Stimulated activated naive CD8-positive, alpha-beta T cell treated with anti-CD3 and anti-CD28 coated beads, Interleukin-15, amount 100 ng/mL, for 72 hours (primary cell): ENCODE data around the gene BRINP1.

Experiments used
- ATAC-seq: fragments of 150-1000 bp; cut with Tn5 transposase; 2 replicates; pipeline ENCODE4 v1.10.0; 2021; ENCODE audit warnings: mild to moderate bottlenecking, moderate library complexity
- DNase-seq, 2 donors: peaks; one replicate each; pipeline ENCODE4 v3.0.0; 2021 to 2022
- H3K27ac Mint-ChIP-seq, 2 donors: one replicate each; pipeline ENCODE4 v1.8.0; 2022; ENCODE audit warnings: mild to moderate bottlenecking in 2 of 2, mixed read lengths in 2 of 2, moderate library complexity in 2 of 2
- H3K27me3 Mint-ChIP-seq: one replicate; pipeline ENCODE4 v1.8.0; 2022; ENCODE audit warnings: mixed read lengths
- H3K4me1 Mint-ChIP-seq: one replicate; pipeline ENCODE4 v1.8.0; 2022; ENCODE audit warnings: mild to moderate bottlenecking, mixed read lengths
- H3K4me3 Mint-ChIP-seq, 2 donors: one replicate each; pipeline ENCODE4 v1.8.0; 2022; ENCODE audit warnings: mild to moderate bottlenecking in 2 of 2, mixed read lengths in 2 of 2, moderate library complexity in 1 of 2
- H3K9me3 Mint-ChIP-seq, 2 donors: one replicate each; pipeline ENCODE4 v1.8.0; 2022; ENCODE audit warnings: mixed read lengths in 2 of 2

BRINP1 gene

DNA sequence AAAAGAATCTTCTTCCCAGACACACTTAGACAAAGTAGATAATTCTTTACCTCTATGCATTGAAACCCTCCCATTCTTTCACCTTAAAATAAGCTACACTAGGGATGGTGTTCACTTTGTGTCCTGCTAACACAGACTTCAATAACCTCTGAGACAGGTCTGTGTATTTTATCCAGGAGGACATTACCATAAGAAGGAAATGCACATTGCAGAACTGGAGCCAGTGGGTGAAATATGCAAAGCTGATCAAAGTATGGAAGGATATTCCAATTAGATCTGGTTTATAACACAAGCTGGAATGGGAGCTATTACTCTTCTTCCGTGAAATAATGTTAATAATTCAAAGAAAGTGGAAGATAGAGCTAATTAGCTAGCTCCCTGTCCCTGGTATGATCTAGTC, 204.1 kb downstream of the BRINP1 start:
- no peak overlapping the region for H3K27ac Mint-ChIP-seq
- no peaks in the 10 kb centered on the region for H3K4me1 Mint-ChIP-seq
- peaks cover 7% of the 10 kb centered on the region for H3K27me3 Mint-ChIP-seq
- ATAC-seq: no peak
- no peak for DNase-seq
- H3K9me3 Mint-ChIP-seq: peaks cover 0 to 9% of the 10 kb centered on the region in 2 donors
- H3K4me3 Mint-ChIP-seq: no peak overlapping the region

DNA sequence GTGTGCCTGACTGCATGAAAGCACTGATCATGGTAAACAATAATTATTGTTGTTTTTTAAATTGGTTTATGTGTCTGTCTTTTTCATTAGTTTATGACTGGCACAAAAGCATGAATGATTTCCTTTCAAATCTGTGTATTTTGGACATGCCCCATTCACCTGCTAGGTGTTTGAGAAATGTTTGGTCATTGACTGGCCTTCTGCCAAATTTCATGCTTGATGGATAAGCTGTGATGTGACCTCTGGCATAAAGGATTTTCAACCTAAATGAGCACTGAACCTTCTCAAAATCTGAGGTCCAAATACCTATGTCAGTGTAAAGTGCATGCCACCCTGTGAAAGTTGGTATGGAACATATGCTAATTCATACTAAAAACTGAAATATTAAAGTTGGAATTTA, 204.5 kb downstream of the BRINP1 start:
- Mint-ChIP-seq H3K9me3 (peaks cover 0 to 9% of the 10 kb centered on the region in 2 donors), H3K4me3 (no peak overlapping the region), H3K27me3 (peaks cover 7% of the 10 kb centered on the region), H3K27ac (no peak overlapping the region), H3K4me1 (no peaks in the 10 kb centered on the region)
- ATAC-seq (no peak), DNase-seq (no peak)

DNA sequence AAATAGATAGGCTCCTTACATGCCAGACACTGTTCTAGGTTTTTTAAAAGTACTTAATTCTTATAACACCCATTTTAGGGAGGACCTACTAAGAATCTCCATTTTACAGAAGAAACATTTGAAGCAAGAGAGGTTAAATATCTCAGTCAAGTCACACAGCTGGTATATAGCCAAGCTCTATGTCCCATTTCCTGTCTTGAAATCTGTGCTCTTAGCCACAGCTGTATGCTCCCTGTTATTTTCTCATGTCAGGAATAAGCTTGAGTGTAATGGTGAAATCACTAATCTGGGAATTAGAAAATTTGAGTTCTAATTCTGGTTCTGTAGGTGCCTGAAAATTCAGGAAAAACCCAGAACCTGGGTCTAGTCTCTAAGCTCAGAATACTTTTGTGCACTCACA, 208.7 kb downstream of the BRINP1 start:
- Mint-ChIP-seq H3K4me1 (no peaks in the 10 kb centered on the region), H3K4me3 (no peak overlapping the region), H3K9me3 (no peaks in the 10 kb centered on the region), H3K27ac (no peak overlapping the region), H3K27me3 (no peaks in the 10 kb centered on the region)
- ATAC-seq (no peak), DNase-seq (no peak)

DNA sequence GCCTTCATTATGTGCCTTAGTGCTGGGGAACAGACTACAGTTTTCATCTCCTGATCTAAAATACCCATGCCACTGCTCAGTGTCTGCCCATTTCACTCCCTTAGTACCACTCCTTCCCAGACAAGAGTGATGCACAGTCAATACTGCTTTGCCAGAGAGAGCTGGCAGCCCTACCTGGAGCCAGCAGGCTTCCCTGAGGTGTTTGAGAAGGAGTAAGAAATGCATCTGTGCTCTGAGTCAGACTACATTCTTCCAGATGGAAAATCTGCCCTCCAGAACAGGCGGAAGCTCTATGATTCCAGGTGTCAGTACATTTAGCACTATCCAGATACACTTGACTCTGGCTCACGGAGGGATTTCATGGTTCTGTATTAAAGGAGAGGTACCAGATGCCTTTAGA, 209.8 kb downstream of the BRINP1 start:
- H3K27me3 Mint-ChIP-seq: no peaks in the 10 kb centered on the region
- ATAC-seq (no peak), DNase-seq (no peak)
- peaks cover 0 to 7% of the 10 kb centered on the region in 2 donors for H3K9me3 Mint-ChIP-seq
- no peak overlapping the region for H3K27ac Mint-ChIP-seq
- H3K4me3 Mint-ChIP-seq: no peak overlapping the region
- H3K4me1 Mint-ChIP-seq: no peaks in the 10 kb centered on the region

DNA sequence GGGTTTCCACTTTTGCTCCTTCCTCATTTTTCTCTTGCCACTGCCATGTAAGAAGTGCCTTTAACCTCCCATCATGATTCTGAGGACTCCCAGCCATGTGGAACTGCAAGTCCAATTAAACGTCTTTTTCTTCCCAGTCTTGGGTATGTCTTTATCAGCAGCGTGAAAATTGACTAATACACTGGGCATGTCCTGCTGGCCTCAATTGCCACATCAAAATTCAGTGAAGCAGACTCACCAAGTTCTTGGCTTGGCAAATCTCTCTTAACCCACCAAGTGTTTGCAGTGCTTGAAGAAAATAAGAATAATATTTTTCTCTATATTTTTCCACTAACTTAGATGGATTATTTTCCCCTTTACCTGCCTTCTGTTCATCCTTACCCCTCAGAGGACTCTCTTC, 212.0 kb downstream of the BRINP1 start:
- H3K27me3 Mint-ChIP-seq: no peaks in the 10 kb centered on the region
- no peak for DNase-seq
- no peaks in the 10 kb centered on the region for H3K4me1 Mint-ChIP-seq
- H3K9me3 Mint-ChIP-seq: peaks cover 0 to 10% of the 10 kb centered on the region in 2 donors
- no peak for ATAC-seq
- H3K27ac Mint-ChIP-seq: no peak overlapping the region
- no peak overlapping the region for H3K4me3 Mint-ChIP-seq

DNA sequence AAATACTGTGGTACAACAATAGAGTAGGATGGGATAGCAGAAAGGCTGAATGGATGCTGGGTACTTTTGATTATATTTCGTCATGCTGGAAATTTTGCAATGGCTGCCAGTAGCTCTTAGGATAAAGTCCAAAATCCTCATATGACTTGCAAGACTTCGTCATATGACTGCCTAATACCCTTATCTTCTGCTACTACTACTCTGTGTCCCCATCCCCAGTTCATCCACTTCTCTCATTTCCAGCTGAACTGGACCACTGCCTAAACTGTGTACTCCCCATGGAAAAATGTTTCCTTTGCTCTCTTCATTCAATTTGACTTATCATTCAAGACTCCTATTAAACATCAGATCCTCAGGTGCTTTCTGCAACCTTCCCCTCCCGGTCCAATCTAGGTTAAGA, 212.9 kb downstream of the BRINP1 start:
- DNase-seq (no peak), ATAC-seq (no peak)
- no peak overlapping the region for H3K4me3 Mint-ChIP-seq
- H3K4me1 Mint-ChIP-seq: no peaks in the 10 kb centered on the region
- no peaks in the 10 kb centered on the region for H3K27me3 Mint-ChIP-seq
- H3K9me3 Mint-ChIP-seq: peaks cover 0 to 10% of the 10 kb centered on the region in 2 donors
- no peak overlapping the region for H3K27ac Mint-ChIP-seq

DNA sequence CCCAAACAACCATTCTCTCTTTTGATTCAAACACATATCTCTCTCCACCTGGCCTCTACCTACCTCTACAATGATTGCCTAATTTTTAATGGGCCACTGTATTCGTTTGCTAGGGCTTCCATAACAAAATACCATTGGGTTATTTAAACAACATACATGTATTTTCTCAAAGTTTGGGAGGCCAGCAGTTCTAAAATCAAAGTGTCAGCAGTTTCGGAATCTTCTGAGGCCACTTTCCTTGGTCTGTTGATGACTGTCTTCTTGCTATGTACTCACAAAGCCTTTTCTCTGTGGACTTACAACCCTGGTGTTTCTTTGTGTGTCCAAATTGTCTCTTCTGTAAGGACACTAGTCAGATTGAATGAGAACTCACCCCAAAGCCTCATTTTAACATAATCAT, 214.7 kb downstream of the BRINP1 start:
- DNase-seq (no peak), ATAC-seq (no peak)
- Mint-ChIP-seq H3K9me3 (peaks cover 0 to 10% of the 10 kb centered on the region in 2 donors), H3K27ac (no peak overlapping the region), H3K4me3 (no peak overlapping the region), H3K4me1 (no peaks in the 10 kb centered on the region), H3K27me3 (no peaks in the 10 kb centered on the region)

DNA sequence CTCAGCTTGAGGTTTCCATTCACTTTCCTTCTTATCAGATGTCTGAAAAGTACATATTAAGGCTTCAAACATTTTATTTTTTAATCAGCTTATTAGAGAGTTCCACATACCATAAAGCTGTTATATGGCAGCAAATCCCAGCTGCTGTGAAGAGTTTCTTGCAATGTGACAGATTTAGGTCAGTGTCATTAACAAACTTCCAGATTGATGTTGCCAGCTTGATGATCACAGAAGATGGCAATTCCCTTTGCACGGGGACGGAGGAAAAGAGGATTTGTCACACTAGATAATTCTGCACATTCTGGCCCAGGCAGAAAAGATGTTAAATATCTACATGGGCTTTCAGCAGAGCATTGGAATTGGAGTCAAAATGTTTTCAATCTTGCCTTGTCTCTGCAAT, 215.8 kb downstream of the BRINP1 start:
- peaks cover 0 to 10% of the 10 kb centered on the region in 2 donors for H3K9me3 Mint-ChIP-seq
- no peak for ATAC-seq

DNA sequence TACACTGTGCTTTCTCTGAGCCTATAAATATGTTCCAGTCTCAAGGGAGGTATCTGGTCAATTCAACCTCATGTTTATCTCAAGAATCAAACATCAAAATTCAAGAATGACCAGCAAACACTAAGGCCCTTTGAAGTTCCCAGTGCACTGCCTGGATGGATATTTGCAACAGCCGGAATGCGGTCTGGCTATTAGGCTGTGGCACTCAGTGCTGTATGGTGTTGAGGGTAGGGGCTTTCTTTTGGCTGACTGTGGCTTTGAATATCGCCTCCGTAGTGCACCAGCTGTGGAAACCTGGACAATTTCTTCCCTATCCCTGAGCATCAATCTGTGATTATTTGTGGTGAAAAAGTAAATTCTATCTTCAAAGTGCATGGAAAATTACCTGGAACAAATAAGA, 220.4 kb downstream of the BRINP1 start:
- no peaks in the 10 kb centered on the region for H3K27me3 Mint-ChIP-seq
- no peaks in the 10 kb centered on the region for H3K4me1 Mint-ChIP-seq
- ATAC-seq (no peak), DNase-seq (no peak)
- H3K27ac Mint-ChIP-seq: no peak overlapping the region
- no peaks in the 10 kb centered on the region for H3K9me3 Mint-ChIP-seq
- no peak overlapping the region for H3K4me3 Mint-ChIP-seq

More for the DNA sequence above, 215.8 kb downstream of the BRINP1 start:
- no peak for DNase-seq
- Mint-ChIP-seq H3K27me3 (no peaks in the 10 kb centered on the region), H3K27ac (no peak overlapping the region), H3K4me3 (no peak overlapping the region), H3K4me1 (no peaks in the 10 kb centered on the region)

DNA sequence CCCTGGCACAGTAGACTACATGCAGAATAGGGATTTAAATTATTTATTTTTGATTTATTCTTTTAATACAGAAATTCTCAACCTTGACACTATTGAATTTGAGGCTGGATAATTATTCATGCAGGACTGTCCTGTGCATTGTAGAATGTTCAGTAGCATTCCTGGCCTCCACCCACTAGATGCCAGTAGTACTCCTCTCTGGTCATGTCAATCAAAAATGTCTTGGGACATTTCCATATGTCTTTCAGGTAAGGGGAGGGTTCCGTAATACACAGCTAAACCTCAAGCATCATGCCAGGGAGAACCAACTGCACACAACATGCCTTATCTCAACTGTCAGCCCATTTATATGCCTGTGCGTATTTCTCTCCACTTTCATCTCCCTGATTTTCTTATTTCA, 231.8 kb downstream of the BRINP1 start:
- no peak for DNase-seq
- Mint-ChIP-seq H3K27me3 (no peaks in the 10 kb centered on the region), H3K4me3 (no peak overlapping the region), H3K9me3 (peaks cover 0 to 11% of the 10 kb centered on the region in 2 donors), H3K27ac (no peak overlapping the region), H3K4me1 (no peaks in the 10 kb centered on the region)
- no peak for ATAC-seq

DNA sequence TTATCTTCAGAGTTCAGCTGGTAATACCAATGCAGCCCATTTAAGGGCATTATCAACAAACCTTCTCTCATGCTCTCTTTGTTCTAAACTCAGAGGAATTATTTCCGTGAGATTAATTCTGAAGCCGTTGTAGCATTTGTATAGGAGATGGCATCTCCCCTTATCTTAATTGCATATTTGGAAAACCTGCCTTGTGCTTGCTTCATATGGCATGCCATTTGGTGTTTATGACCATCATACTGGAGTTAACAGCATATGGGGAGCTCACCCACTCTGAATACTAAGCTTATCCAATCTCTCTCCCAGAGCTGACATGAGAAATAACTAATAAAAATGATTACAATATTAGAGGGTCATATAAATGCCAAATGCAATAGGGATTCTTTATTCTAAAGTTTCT, 243.2 kb downstream of the BRINP1 start:
- Mint-ChIP-seq H3K4me3 (no peak overlapping the region), H3K27ac (no peak overlapping the region), H3K27me3 (no peaks in the 10 kb centered on the region), H3K9me3 (peaks cover 4 to 10% of the 10 kb centered on the region in 2 donors), H3K4me1 (no peaks in the 10 kb centered on the region)
- no peak for ATAC-seq
- no peak for DNase-seq

DNA sequence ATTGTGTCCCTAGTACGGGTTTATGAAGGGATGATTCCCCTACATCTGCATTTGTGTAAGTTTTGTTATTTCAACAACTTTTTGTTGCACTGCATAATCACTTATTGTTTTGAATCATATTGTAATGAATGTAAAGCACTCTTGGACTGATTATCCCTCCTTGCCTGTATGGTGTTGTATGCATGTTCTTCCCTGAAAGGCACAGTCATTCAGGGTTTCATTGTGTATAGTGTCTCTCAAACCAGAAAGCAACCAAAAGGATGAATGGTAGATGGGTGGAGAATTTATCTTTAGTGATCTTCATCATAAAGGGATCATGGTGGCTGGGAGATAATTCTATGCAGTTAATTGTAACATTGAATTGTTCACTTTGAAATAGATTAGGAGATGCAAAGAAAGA, 247.3 kb downstream of the BRINP1 start:
- Mint-ChIP-seq H3K9me3 (peaks cover 4 to 10% of the 10 kb centered on the region in 2 donors), H3K27me3 (no peaks in the 10 kb centered on the region), H3K4me3 (no peak overlapping the region), H3K4me1 (no peaks in the 10 kb centered on the region), H3K27ac (no peak overlapping the region)
- ATAC-seq: no peak
- no peak for DNase-seq

DNA sequence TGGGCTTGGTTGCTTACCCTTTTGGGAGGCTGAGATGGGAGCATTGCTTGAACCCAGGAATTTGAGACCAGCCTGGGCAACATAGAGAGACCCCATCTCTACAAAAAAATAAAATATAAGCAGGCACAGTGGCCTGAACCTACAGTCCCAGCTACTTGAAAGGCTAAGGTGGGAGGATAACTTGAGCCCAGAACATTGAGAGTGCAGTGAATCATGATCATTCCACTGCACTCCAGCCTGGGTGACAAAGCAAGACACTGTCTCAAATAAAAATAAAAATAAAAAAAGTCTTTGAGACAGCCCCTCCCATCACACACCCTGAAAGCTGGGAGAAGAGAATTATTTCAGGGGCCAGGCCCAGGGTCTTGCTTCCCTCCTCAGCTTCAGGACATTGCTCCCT, 251.8 kb downstream of the BRINP1 start:
- Mint-ChIP-seq H3K27ac (no peak overlapping the region), H3K9me3 (peaks cover 0 to 16% of the 10 kb centered on the region in 2 donors), H3K4me1 (no peaks in the 10 kb centered on the region), H3K27me3 (no peaks in the 10 kb centered on the region), H3K4me3 (no peak overlapping the region)
- DNase-seq (no peak), ATAC-seq (no peak)
